K562 (cell line): ENCODE results near the gene SPEG. TPM values are rescaled to one million over a fixed set of nuclear protein-coding genes. Genes with fewer than 3 reads are reported as not detected.

Source experiments
- ATAC-seq: fragments of 200-7000 bp; cut with Tn5 transposase; 3 replicates; pipeline ENCODE4 v1.9.1; 2020; ENCODE audit warnings: moderate library complexity
- BruUV-seq: library from RNA; stranded (reverse); fragments of 400-500 nt; replicated peaks from 2 replicates; lab custom pipeline; 2021; lab: Mats Ljungman, UMichigan
- CTCF ChIA-PET: fragments of 300-600 bp; formaldehyde crosslinking; extraction: SDS; loops from one replicate; lab custom pipeline; 2021; ENCODE audit warnings: low intra/inter-chr PET ratio; lab: Yijun Ruan, JAX
- POLR2A ChIA-PET: fragments of 300-600, 350-650 bp; sonication (Branson Sonifier 250); formaldehyde crosslinking; extraction: SDS; loops from one replicate; lab custom pipeline; 2021; ENCODE audit warnings: antibody characterized with exemption, inconsistent platforms; lab: Yijun Ruan, JAX
- DNase-seq, 4 experiments: peaks; one replicate each; pipeline versions ENCODE4 v3.0.0 to v3.0.0-alpha.2; 2011 to 2018; ENCODE audit warnings: low spot score in 3 of 4, mixed read lengths in 3 of 4; ENCODE audit errors: extremely low read depth in 1 of 4
- FAIRE-seq: peaks from 2 replicates; lab custom pipeline; 2011; peaks lifted over from hg19 to GRCh38; lab: Jason Lieb, UNC
- H2AFZ ChIP-seq: 2 replicates; pipeline ENCODE4 v1.6.0; 2011; ENCODE audit warnings: low read depth, low read length, control low read depth, inconsistent platforms
- H3K27ac ChIP-seq: fragments of 200-600 bp; 3 replicates; pipeline ENCODE4 v1.8.0; 2011; ENCODE audit warnings: low read depth, mild to moderate bottlenecking, control low read depth, inconsistent platforms, low read length, moderate library complexity, mixed read lengths; ENCODE audit errors: extremely low read depth
- H3K27me3 ChIP-seq, 2 experiments: fragments of 300-600 bp in 1 of 2; 2 replicates in 1 of 2; 3 replicates in 1 of 2; pipeline versions ENCODE4 v1.6.0 to v1.8.0; 2011; ENCODE audit warnings: inconsistent platforms in 2 of 2, low read length in 2 of 2, mild to moderate bottlenecking in 1 of 2, mixed read lengths in 1 of 2, moderate library complexity in 1 of 2; ENCODE audit not compliant: control insufficient read depth in 2 of 2, insufficient read depth in 2 of 2
- H3K36me3 ChIP-seq: fragments of 300-600 bp; 3 replicates; pipeline ENCODE4 v1.8.0; 2011; ENCODE audit warnings: mild to moderate bottlenecking, low read length, inconsistent platforms; ENCODE audit not compliant: control insufficient read depth, insufficient read depth
- H3K4me1 ChIP-seq, 2 experiments: fragments of 200-600 bp in 1 of 2; replicated peaks in 1 of 2; 2 replicates in 1 of 2; 3 replicates in 1 of 2; pipeline versions ENCODE4 v1.5.1 to v1.8.0; 2011; ENCODE audit warnings: inconsistent platforms in 2 of 2, low read length in 2 of 2, mild to moderate bottlenecking in 1 of 2, mixed read lengths in 1 of 2, moderate library complexity in 1 of 2; ENCODE audit not compliant: control insufficient read depth in 2 of 2, insufficient read depth in 2 of 2
- H3K4me2 ChIP-seq: 2 replicates; pipeline ENCODE4 v1.6.1; 2011; ENCODE audit warnings: low read length, control low read depth, inconsistent platforms, mixed read lengths; ENCODE audit not compliant: insufficient read depth
- H3K4me3 ChIP-seq: fragments of 200-600 bp; sonication (generic), shearing (Covaris generic); 2 replicates; pipeline ENCODE4 v1.5.1; 2016; ENCODE audit warnings: control low read depth, inconsistent platforms
- H3K79me2 ChIP-seq: fragments of 200-600 bp; 3 replicates; pipeline ENCODE4 v1.8.0; 2011; ENCODE audit warnings: low read length, inconsistent platforms; ENCODE audit not compliant: control insufficient read depth, insufficient read depth
- H3K9ac ChIP-seq, 2 experiments: 2 replicates each; pipeline versions ENCODE4 v1.6.0 to v1.6.1; 2011; ENCODE audit warnings: low read depth in 2 of 2, low read length in 2 of 2, control low read depth in 1 of 2, inconsistent platforms in 1 of 2, mild to moderate bottlenecking in 1 of 2, mixed read lengths in 1 of 2; ENCODE audit not compliant: insufficient read depth in 1 of 2
- H3K9me1 ChIP-seq: one replicate; pipeline ENCODE4 v1.6.0; 2011; ENCODE audit warnings: inconsistent platforms, mild to moderate bottlenecking, low read length, moderate library complexity; ENCODE audit not compliant: control insufficient read depth, insufficient read depth
- H3K9me3 ChIP-seq: replicated peaks from 2 replicates; pipeline ENCODE4 v1.5.1; 2011; ENCODE audit warnings: low read depth, low read length, inconsistent platforms; ENCODE audit not compliant: control insufficient read depth, insufficient read depth
- H4K20me1 ChIP-seq: replicated peaks from 2 replicates; pipeline ENCODE4 v1.6.1; 2011; ENCODE audit warnings: low read length, inconsistent platforms, mixed read lengths; ENCODE audit not compliant: control insufficient read depth, insufficient read depth
- CBX3 ChIP-seq, 2 experiments: IDR thresholded peaks; 1 replicate in 1 of 2; 2 replicates in 1 of 2; pipeline ENCODE4 v1.6.1; 2012; ENCODE audit warnings: inconsistent platforms in 2 of 2, low read length in 2 of 2, borderline replicate concordance in 1 of 2, control low read depth in 1 of 2
- CC2D1A ChIP-seq: fragments of 450-650 bp; IDR thresholded peaks from 2 replicates; pipeline ENCODE4 v1.6.1; 2017; ENCODE audit warnings: mild to moderate bottlenecking
- CUX1 ChIP-seq: fragments of 200-800 bp; sonication (Bioruptor generic); IDR thresholded peaks from 2 replicates; pipeline ENCODE4 v1.6.1; 2016; ENCODE audit warnings: missing genetic modification characterization, missing compliant biosample characterization
- NELFE ChIP-seq: IDR thresholded peaks from 2 replicates; pipeline ENCODE4 v1.6.1; 2011; ENCODE audit warnings: mild to moderate bottlenecking; ENCODE audit not compliant: insufficient read depth, insufficient read length
- SIN3B ChIP-seq: fragments of 450-650 bp; IDR thresholded peaks from 2 replicates; pipeline ENCODE4 v1.6.1; 2017; ENCODE audit warnings: low read depth, mild to moderate bottlenecking, moderate library complexity
- ZBTB11 ChIP-seq, 3 experiments: fragments of 200-800 bp in 1 of 3; fragments of 250-450 bp in 1 of 3; fragments of 450-650 bp in 1 of 3; sonication (Bioruptor Pico) in 1 of 3; sonication (Bioruptor generic) in 1 of 3; formaldehyde crosslinking in 1 of 3; IDR thresholded peaks; 2 replicates each; pipeline versions ENCODE4 v1.6.1 to v1.8.0; 2016 to 2022; ENCODE audit warnings: mild to moderate bottlenecking in 2 of 3, missing genetic modification characterization in 2 of 3, missing compliant biosample characterization in 1 of 3, moderate library complexity in 1 of 3
- ZBTB17 ChIP-seq: fragments of 450-650 bp; formaldehyde crosslinking; IDR thresholded peaks from 2 replicates; pipeline ENCODE4 v1.4.0; 2020; ENCODE audit warnings: mild to moderate bottlenecking
- ZFPM2 ChIP-seq: fragments of 250-450 bp; sonication (Bioruptor Pico); IDR thresholded peaks from 2 replicates; pipeline ENCODE4 v1.5.1; 2022; ENCODE audit warnings: mild to moderate bottlenecking
- ZNF444 ChIP-seq: fragments of 250-450 bp; sonication (Bioruptor Pico); IDR thresholded peaks from 2 replicates; pipeline ENCODE4 v1.4.0; 2020; ENCODE audit warnings: mild to moderate bottlenecking, moderate library complexity
- ZNF57 ChIP-seq: fragments of 450-650 bp; formaldehyde crosslinking; IDR thresholded peaks from 2 replicates; pipeline ENCODE4 v1.4.0; 2020; ENCODE audit warnings: mild to moderate bottlenecking, moderate library complexity
- WGBS: fragments of 100-300 bp; shearing (Covaris generic); methylation state at CpG from one replicate; pipeline ENCODE4 v1.1.6; 2016; ENCODE audit warnings: low coverage, mixed read lengths; ENCODE audit not compliant: insufficient coverage; ENCODE audit errors: missing lambda C conversion rate; 5-methylcytosine and 5-hydroxymethylcytosine counted together
- in situ Hi-C: fragments of 300-500 bp; cut with MboI; formaldehyde crosslinking; loops from 4 replicates; pipeline ENCODE4 v1.15.0; 2018; ENCODE audit warnings: inconsistent platforms, mixed read lengths
- intact Hi-C: fragments of 100-400 bp; cut with micrococcal nuclease; formaldehyde crosslinking; loops from 2 replicates; pipeline ENCODE4 v1.14.2; 2022
- polyA plus RNA-seq, 8 experiments: library from polyadenylated mRNA; depleted of rRNA in 4 of 8; stranded (reverse) in 5 of 8; unstranded in 3 of 8; fragments of >200 nt; fragmentation: Nextera tagmentation in 2 of 8; fragmentation: Illumina TruSeq in 1 of 8; extraction: Ambion mirVana in 2 of 8; extraction: Trizol in 1 of 8; gene quantifications; 2 replicates each; pipeline versions ENCODE4 v1.2.1 to v1.2.3, GENCODE V29; 2011 to 2014; ENCODE audit warnings: inconsistent platforms in 1 of 8, missing spikeins in 1 of 8
- total RNA-seq, 7 experiments: library from RNA; depleted of rRNA in 6 of 7; stranded (reverse); fragments of >200 nt in 6 of 7; fragmentation: Illumina TruSeq in 2 of 7; extraction: Trizol in 2 of 7; gene quantifications; 2 replicates each; pipeline versions ENCODE4 v1.2.1 to v1.2.3, GENCODE V29; 2011 to 2021; ENCODE audit warnings: low replicate concordance in 1 of 7
- TF ChIP-seq, protein P1 (sequence below): fragments of 450-650 bp; IDR thresholded peaks from 2 replicates; pipeline ENCODE4 v1.6.1; 2016; ENCODE audit warnings: borderline replicate concordance

The SPEG gene
- total and polyA plus RNA-seq, 9 of the 15 experiments (the other 6 are each of a cell fraction or from before 2014, with no cell fraction given) = 0.49 to 8.7 (median 3.0) TPM

- POLR2A ChIA-PET = interaction anchor here (1.2 kb wide), 1 partner anchor 11 kb away, joined by 3 read pairs; no protein-coding TSS in a partner anchor
- no peak overlapping the region for H3K27ac ChIP-seq
- peaks cover 8 to 33% of the 10 kb centered on the region in 2 experiments; a peak in 4 of 5 replicates for H3K4me1 ChIP-seq
- no peaks in the 10 kb centered on the region for H3K36me3 ChIP-seq
- intact Hi-C loops (no loop called here), in situ Hi-C loops (no loop called here)
- ATAC-seq (no peak), DNase-seq (no peak), FAIRE-seq (no peak)
- H3K79me2 ChIP-seq = no peaks in the 10 kb centered on the region
- H3K27me3 ChIP-seq = no peaks in the 10 kb centered on the region
- H3K4me3 ChIP-seq = no peak overlapping the region
- WGBS = 86% methylated on average over 5 of the region's 88 CpGs
- no peak overlapping the region for H2AFZ ChIP-seq
- H3K9ac ChIP-seq = no peak overlapping the region
- H4K20me1 ChIP-seq = no peaks in the 10 kb centered on the region
- H3K4me2 ChIP-seq = no peak overlapping the region
- H3K9me3 ChIP-seq = no peaks in the 10 kb centered on the region
- no TSS peak for BruUV-seq
- CTCF ChIA-PET = no interaction called here
- no peaks in the 10 kb centered on the region for H3K9me1 ChIP-seq
- TF ChIP-seq ZNF444 (CRISPR knock-in tag) (no peak), ZBTB11 (CRISPR knock-in tag; IDR thresholded peaks at IDR 0.05) (no peak), ZBTB17 (CRISPR knock-in tag) (no peak), CUX1 (no peak), CC2D1A (no peak), SIN3B (no peak), ZFPM2 (no peak), CBX3 (IDR thresholded peaks at IDR 0.05; ENCODE audit: borderline replicate concordance in 1 of 2, low read length in 2 of 2) (no peak), ZNF57 (CRISPR knock-in tag) (no peak), NELFE (no peak)
- TF ChIP-seq, protein P1, sequence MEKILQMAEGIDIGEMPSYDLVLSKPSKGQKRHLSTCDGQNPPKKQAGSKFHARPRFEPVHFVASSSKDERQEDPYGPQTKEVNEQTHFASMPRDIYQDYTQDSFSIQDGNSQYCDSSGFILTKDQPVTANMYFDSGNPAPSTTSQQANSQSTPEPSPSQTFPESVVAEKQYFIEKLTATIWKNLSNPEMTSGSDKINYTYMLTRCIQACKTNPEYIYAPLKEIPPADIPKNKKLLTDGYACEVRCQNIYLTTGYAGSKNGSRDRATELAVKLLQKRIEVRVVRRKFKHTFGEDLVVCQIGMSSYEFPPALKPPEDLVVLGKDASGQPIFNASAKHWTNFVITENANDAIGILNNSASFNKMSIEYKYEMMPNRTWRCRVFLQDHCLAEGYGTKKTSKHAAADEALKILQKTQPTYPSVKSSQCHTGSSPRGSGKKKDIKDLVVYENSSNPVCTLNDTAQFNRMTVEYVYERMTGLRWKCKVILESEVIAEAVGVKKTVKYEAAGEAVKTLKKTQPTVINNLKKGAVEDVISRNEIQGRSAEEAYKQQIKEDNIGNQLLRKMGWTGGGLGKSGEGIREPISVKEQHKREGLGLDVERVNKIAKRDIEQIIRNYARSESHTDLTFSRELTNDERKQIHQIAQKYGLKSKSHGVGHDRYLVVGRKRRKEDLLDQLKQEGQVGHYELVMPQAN = no peak
These were observed 13.6 kb downstream of the SPEG start for GRCh38 chr2:219448099-219448775.
